ENCODE results near the gene SC5D.

The SC5D gene

DNA sequence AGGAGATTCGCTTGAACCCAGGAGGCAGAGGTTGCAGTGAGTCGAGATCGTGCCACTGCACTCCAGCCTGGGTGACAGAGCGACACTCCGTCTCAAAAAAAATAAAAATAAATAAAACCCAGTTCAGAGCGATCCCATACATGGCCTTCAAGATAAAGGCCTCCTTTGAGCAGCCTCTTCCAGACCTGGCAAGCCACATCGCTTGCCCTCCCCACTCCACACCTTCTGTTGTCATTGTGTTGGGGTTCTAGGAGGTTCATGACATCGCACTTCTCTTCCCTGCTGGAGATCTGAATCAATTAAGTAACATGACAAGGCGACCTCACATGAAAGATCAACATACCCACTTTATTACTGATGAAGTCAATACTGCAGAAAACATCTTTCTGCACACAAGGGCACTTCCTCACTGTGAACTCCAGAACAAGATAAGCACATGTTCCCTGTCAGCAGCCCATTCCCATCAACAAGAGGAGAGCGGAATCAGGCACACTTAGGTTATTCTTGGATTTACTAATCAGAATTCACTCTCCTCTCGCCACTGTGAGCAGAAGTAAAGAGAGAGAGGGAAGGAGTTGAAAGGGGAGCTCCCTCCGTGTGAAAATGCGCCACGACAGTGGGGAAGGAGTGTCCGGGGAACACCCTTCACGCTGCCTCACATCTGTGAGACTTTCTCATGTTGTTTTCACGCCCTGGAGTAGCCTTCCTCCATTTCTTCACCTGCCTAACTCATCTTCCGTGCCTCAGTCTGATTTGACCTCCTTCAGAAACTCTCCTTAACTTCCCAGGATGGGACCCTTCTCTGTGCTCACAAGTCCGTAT lies 38.3 kb downstream of the SC5D start:
- DNase-seq: no peak

DNA sequence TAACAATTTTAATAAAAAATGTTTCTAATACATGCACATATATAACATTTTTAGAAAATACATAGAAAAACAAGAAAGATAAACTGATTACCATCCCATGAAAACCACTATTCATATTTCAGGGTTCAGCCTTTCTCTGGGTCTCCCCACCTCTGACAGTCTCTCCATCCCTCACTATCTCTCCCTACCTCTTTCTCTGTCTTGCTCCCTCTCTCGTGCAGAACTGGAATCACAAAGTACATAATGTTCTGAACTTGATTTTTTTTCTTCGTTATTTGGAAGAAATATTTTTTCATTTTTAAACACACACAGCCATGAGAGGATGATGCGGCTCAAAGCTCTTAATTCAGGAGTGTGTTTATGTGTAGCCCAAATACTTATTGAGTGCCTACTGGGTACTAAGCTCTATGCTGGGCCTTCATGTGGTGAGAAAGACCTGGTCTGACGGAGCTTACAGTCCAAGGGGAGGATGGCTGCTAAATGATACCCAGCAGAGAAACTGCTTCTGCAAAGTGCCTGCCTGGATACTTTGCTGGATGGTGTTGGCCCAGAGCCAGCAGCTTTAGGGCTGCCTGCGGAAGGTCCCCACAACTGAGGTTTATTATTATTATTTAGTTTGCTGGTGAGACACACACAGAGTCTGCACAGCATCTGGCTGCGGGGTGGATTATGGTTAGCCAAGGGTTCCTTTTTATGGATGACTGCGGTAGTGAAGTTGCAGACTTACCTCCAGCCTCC lies 42.6 kb downstream of the SC5D start:
- peak in 1 of 2 experiments; percentile 9 for DNase-seq

DNA sequence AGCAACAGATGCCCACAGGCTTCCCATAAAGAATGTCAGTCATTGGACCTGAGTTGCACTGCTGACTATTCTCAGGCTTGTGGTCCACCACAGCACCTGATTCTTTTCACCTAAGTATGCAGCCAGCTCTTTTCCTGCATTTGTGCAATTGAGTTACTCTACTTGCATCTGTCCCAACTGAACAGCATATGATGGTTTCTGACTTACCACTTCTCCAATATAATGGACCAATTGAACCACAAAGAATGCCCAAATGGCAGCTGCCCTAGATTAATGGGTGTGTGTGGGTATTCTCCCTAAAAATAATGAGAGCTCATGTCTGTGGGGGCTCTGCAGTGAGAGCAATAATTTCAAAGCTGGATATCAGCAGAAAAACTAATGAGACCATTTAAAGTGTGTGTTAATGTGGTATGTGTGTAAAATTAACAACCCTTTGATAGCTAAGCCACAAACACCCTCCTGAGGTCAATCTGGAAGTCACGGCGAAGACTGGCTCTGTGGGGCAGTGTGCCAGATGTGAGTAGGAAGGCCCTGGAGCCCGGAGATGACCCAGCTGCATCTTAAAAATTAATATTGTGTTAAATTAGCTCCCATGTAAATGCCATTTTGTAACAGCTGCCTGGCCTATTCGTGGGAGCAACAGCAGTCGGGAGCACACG lies 43.8 kb downstream of the SC5D start:
- no peak for DNase-seq

DNA sequence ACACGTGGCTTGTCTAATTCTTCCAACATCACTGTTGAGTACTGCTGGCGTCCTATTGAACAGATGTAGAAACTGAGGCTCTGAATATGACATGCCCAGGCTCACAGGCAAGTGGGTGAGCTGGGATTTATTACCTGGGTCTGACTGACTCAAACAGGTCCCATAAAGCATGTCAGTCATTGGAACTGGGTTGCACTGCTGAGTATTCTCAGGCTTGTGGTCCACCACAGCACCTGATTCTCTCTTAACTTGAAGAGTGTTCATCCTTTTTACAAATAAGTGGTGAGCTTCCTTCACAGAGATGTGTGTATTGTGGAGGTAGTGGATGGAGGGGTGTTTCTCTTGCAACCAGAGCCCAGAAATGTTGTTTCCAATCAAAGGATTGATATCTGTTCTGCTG lies 44.5 kb downstream of the SC5D start:
- no peak for DNase-seq

DNA sequence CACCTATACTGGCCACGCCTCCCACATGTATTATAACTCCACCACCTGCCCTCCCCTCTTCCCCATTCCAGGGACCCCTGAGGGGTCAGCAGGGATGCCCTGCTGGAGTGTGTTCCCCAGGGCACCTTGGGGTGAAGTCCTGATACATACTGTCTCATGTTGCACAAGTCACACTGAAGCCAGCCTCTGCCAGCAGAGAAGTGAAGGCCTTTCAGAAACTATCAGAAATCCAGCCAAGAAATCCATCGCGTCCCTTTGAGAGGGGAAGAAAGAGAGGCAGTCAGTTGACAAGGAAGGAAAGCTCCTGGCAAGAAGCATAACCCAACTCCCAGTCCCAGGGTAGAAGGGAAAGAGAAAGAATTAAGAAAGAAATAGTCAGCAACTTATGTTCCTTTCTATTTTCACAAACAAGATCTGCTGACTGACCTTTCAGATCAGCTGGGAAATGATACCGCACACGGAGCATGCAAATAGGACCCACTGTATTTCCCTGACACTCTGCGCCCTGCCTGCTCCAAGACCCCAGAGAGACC lies 45.2 kb downstream of the SC5D start:
- peak in 1 of 2 experiments; percentile 52 for DNase-seq

DNA sequence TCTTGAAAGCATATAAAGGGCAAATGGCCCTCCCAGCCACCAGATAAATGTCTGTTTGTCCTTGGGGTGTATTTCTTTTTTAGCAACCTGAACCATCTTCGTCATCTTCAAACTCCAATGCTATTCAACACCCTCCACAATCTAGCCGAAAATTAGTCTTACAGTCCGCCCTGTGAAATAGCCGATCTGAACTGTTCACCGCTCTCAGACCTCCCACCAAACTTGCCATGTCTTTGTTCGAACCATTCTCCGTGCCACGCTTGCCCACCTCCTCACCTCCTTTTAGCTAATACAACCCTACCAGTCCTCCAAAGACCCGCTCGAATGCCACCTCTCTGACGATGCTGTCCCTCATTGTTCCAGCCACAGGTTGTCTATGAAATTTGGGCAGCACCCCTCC lies 46.0 kb downstream of the SC5D start:
- no peak for DNase-seq

DNA sequence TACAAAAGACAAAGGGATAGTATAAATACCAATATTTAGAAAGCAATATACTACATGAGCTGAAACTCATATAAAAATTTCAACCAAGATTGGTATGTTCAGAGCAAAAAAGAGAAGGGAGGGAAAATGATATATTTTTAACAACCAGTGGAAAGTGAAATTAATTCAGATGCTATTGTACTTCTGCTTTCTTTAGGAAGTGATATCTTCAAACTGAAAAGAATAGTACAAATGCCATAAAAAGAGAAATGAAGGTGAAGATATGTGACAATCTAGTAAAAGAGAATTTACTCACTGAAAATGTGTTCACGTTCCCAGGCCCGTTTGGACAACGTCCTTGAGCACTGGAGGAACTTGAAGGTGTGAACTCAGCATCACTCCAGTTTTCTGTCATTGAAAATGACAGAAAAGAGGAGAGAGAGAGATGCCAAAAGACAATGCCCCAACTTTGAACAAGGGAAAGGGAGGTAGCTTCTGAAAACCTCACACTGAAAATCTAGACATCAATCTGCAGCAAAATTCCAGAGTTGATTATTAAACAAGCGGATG lies 47.5 kb downstream of the SC5D start:
- DNase-seq: no peak

DNA sequence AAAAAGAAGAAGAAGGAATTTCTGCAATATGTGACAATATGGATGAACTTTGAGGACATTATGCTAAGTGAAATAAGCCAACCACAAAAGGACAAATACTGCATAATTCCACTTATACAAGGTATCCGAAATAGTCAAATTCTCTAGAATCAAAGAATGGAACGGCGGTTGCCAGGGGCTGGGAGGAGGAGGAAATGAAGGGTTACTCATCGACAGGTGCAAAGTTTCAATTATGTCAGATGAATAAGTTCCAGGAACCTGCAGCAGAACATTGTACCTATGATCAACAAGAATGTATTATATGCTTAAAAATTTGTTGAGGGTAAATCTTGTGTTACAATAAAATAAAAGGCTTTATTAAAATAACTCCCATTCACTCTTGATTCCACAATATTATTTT lies 49.0 kb downstream of the SC5D start:
- DNase-seq: no peak

DNA sequence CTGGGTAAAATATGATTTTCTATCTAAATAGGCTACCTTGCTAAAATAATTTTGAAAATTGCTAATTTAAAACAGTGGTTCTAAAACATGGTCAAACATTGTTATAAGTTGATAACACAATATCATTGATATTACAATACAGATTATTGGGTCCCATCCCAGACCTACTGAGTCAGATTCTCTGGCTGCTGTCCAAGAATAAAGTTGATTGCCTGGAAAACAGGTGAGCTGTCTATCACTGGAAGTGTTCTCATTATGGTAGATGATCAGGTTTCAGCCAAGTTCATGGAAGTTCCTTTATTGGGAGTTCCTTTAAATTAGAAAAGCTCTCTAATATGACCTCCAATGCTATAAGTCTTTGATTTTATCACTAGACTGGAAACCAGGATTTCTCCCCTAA lies 52.3 kb downstream of the SC5D start:
- no peak for DNase-seq

DNA sequence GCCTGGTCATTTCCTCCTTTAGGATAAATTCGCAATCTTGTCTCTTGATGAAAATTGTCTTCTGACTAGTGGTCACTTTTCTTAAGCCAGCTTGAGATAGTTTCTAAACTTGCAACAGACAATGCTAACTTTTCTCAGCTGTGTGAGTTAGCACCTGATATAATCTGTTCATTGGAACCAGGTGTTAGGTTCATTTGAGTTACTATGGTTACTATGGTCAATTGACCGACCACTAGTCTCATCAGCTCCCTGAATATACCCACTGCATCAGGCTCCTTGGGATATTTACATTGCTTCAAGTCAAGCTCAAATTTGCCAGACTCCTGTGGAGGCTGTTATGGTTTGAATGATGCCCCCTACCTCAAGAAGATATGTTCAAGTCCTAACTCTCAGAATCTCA lies 54.5 kb downstream of the SC5D start:
- DNase-seq: no peak

DNA sequence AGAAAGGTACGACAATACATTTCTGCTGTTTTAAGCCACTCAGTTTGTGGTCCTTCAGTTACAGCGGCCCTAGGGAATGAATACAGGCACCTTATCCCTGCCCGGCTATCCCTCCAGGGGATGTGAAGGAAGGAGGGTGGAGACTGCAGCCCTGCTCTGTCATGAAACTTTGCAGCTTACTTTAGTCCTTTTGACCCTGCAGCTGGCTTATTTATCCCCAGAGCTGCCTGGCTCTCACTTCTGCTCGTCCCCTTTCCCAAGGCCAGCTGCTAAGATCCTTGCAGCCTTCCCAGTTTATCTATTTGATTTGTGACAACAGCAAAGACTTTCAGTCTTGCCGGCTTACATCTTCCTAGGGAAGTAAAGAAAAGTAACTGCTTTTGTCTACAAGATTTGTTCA lies 55.2 kb downstream of the SC5D start:
- DNase-seq: no peak

DNA sequence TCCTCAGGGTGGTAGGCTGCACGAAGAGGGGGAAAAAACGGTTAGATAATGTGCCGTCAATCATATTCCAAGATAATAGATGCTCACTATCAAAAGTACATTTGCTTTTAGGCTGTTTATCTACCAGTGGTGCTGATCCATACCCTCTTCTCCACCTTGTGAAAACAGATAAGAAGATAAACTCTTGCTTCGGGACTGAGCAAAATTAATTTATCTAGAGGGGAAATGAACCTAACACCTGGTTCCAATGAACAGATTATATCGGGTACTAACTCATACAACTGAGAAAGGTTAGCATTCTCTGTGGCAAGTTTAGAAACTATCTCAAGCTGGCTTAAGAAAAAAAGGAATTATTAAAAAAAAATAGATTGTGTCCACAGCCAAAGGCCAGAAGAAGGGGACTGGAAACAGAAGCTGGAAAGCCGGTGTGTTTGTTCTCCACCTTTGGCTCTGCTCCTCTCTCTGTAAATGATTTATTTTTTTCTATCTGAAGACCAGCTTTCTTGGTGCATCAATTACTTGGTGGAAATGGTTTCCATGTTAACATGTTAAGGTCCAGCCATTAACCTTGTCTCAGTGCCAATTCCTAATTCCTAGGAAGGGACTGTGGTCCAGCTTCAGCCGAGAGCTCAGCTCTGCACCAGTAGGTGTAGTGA lies 55.8 kb downstream of the SC5D start:
- DNase-seq: no peak

DNA sequence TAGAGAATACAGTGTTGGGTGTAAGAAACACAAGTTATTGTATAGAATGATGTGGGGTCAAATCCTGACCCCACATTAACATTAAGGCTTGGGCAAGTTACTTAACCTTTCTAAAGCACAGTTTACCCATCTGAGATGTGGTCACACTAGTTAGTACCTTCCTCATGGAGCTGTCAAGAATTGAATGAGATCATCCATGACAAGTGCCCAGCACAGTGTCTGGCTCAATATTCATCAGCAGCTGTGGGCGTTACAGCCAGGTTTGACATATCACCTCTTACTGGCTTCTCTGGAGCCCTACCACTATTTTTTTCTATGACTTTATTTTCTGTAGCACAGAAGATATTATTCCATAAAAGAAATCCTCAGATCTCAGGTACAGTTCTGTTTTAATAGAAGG lies 57.2 kb downstream of the SC5D start:
- no peak for DNase-seq

DNA sequence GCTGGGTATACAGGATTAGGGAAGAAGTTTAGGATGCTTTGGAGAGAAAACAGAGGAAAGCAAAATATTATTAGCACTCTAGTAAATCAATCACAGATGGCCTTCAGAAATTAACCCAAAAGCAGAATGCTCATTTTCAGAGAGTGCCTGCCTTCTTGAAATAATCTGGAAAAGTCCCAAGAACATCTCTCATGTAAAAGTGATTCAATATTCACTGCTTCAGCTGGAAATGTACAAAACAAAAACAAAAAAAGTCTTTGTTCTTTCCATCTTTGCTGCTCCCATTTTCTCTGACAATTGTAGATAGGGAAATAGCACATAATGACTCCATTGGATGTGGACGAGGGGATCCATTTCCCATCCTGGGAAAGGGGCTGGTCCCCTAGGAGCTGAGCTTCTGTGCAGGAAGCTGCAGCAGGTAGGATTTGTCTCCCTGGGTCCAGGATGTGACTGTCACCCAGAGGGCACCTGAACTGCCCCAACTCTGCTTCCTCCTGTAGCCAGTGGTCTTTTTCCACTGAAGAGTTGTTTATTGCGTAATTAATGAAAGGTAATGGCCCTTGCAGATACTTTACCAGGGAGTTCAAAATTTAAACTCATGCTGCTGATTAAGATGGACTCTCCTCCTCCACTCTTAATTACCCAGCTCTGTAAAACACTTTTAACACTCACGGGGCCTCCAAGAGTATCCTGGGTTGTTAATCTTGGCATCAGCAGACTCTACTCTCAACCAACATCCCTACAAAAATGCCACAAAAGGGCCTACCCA lies 57.9 kb downstream of the SC5D start:
- peak in 1 of 2 experiments; percentile 58 for DNase-seq

DNA sequence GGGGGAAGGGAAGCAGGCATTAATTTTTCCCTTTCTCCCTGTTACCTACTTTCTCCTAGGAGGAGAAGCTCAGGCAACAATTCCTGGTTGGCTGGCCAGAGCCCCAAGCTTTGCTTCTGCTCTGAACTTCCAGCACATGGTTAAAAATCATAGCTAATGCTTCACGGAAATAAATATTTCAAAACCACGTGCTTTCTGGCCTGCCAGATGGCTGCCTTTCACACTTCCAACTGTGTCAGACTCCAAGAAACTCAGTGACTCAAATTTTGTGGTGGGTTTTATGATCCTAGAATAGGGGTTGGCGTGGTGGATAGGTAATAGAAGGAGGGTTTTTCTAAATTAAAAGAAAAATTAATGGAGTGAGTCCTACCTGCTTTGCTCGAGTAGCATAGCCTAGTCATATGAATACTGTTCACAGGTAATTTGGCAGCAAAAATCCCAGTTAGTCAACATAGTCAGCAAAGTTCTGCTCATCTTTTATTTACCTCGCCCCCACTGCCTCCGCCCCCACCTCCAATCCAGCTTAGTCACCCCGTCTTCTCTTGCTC lies 58.6 kb downstream of the SC5D start:
- peak; percentile 58 to 81 for DNase-seq

DNA sequence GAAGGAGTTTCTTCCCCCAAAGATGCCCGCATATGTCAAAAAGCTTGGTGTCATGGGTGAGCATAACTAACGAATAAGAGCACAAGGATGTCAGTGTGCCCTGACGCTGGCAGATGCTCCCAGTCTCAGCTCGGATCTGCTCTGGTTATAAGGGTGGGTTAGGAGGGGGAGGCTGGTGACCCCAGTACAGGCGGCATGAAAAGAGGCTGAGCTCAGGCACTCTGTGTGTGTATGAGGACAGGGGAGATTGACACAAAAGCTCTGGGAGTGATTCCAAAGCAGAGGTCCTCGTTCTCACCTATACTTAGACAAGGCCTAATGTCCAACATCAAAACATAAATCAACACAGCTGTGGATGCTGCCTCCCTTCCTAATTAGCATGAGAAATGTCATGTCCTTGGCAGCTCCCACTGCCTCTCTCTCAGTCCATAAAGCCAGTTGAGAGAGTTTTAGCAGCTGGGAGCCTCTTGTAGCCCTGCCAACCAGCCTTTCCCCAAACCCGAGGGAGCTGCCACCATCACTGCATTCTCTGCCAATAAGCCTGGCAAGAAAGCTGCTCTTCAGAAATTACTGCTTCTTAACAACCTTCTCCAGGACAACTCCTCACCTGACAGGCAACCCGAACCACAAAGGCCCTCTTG lies 59.8 kb downstream of the SC5D start:
- peak; percentile 84 to 96 for DNase-seq

DNA sequence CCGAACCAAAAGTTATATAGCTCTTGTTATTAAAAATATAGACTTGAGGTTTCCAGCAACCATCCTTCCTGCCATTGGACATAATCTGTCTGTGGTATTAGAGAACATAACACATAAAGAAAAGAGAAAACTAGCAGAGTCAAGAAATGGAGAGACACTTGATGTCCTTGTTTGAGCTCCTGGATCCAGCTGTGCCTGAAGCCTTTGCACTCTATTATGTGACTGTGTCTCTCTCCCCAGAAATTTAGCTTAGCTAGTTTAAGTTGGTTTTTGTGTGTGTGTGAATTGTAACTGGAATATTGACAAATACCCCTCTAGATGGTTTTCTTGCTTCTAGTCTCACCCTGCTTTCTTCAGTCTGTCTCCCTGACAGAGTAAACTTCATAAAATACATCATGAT lies 61.6 kb downstream of the SC5D start:
- no peak for DNase-seq

DNA sequence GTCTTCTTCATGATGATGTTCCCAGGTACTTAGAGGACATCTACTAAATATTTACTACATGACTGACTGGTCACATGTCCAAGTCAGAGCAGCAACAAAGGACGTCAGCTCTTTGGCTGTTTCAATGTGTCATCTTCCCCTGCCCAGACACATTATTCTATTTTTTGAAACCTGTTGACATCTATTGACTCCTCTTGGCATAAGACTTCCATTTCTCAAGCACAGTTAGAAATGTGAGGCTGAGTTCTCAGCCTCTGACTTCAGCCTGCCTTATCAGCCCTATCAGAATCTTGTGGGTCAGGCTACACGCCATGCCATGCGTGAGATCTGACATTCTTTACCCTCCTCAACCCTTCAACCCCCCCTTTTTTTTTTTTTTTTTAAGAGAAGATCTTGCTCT lies 63.8 kb downstream of the SC5D start:
- no peak for DNase-seq
